Stimulated activated CD4-positive, alpha-beta T cell treated with anti-CD3 and anti-CD28 coated beads, Interleukin-1b, Interleukin-23, amount 100 ng/mL, for 24 hours (primary cell): ENCODE data around the gene COG2.

Experiments
- DNase-seq, 4 experiments: peaks; one replicate each; pipeline ENCODE4 v3.0.0-alpha.2; 2020; ENCODE audit warnings: low read depth in 4 of 4, low spot score in 1 of 4

The COG2 gene

GRCh38 chr1:230668227-230668626, 25.9 kb downstream of the COG2 start:
- no peak for DNase-seq

- no peak for DNase-seq
Observed at GRCh38 chr1:230669543-230669942, 27.3 kb downstream of the COG2 start.

- no peak for DNase-seq
Observed at GRCh38 chr1:230674581-230674980, 32.3 kb downstream of the COG2 start.

GRCh38 chr1:230677200-230677599, 34.9 kb downstream of the COG2 start:
- no peak for DNase-seq

GRCh38 chr1:230679192-230679591, 36.9 kb downstream of the COG2 start:
- no peak for DNase-seq

GRCh38 chr1:230679825-230680224, 37.5 kb downstream of the COG2 start:
- DNase-seq: no peak

GRCh38 chr1:230680300-230681025, 38.2 kb downstream of the COG2 start:
- no peak for DNase-seq

- no peak for DNase-seq
Observed at GRCh38 chr1:230681599-230681998, 39.3 kb downstream of the COG2 start.

- no peak for DNase-seq
Observed at GRCh38 chr1:230682274-230682673, 40.0 kb downstream of the COG2 start.

GRCh38 chr1:230682882-230683610, 40.8 kb downstream of the COG2 start:
- DNase-seq: no peak

GRCh38 chr1:230684146-230684545, 41.9 kb downstream of the COG2 start:
- DNase-seq: no peak

GRCh38 chr1:230684998-230685397, 42.7 kb downstream of the COG2 start:
- no peak for DNase-seq

GRCh38 chr1:230686747-230687146, 44.5 kb downstream of the COG2 start:
- DNase-seq: no peak

- no peak for DNase-seq
Observed at GRCh38 chr1:230690101-230690500, 47.8 kb downstream of the COG2 start.

- DNase-seq: no peak
Observed at GRCh38 chr1:230691615-230692014, 49.3 kb downstream of the COG2 start.

GRCh38 chr1:230693221-230693620, 50.9 kb downstream of the COG2 start:
- DNase-seq: no peak

- DNase-seq: no peak
Observed at GRCh38 chr1:230693777-230694176, 51.5 kb downstream of the COG2 start.

GRCh38 chr1:230694464-230694863, 52.2 kb downstream of the COG2 start:
- DNase-seq: no peak

- DNase-seq: no peak
Observed at GRCh38 chr1:230694991-230695390, 52.7 kb downstream of the COG2 start.

- DNase-seq: no peak
Observed at GRCh38 chr1:230696218-230696617, 53.9 kb downstream of the COG2 start.

GRCh38 chr1:230696722-230697437, 54.6 kb downstream of the COG2 start:
- DNase-seq: no peak

- no peak for DNase-seq
Observed at GRCh38 chr1:230698130-230698529, 55.8 kb downstream of the COG2 start.
